PC-3 (cell line): ENCODE measurements around the gene PLRG1.

Experiments used
- EZH2 ChIP-seq: fragments of 300-600 bp; sonication (generic); IDR thresholded peaks from one replicate; pipeline ENCODE4 v1.6.1; 2017; ENCODE audit warnings: antibody characterized with exemption, mild to moderate bottlenecking, low read length; ENCODE audit not compliant: unreplicated experiment
- TF ChIP-seq, protein P1 (sequence below): fragments of 300-600 bp; sonication (generic); conservative IDR thresholded peaks from 2 replicates; pipeline ENCODE4 v1.5.1; 2017; ENCODE audit warnings: antibody characterized with exemption, low read depth, mild to moderate bottlenecking, low read length

DNA sequence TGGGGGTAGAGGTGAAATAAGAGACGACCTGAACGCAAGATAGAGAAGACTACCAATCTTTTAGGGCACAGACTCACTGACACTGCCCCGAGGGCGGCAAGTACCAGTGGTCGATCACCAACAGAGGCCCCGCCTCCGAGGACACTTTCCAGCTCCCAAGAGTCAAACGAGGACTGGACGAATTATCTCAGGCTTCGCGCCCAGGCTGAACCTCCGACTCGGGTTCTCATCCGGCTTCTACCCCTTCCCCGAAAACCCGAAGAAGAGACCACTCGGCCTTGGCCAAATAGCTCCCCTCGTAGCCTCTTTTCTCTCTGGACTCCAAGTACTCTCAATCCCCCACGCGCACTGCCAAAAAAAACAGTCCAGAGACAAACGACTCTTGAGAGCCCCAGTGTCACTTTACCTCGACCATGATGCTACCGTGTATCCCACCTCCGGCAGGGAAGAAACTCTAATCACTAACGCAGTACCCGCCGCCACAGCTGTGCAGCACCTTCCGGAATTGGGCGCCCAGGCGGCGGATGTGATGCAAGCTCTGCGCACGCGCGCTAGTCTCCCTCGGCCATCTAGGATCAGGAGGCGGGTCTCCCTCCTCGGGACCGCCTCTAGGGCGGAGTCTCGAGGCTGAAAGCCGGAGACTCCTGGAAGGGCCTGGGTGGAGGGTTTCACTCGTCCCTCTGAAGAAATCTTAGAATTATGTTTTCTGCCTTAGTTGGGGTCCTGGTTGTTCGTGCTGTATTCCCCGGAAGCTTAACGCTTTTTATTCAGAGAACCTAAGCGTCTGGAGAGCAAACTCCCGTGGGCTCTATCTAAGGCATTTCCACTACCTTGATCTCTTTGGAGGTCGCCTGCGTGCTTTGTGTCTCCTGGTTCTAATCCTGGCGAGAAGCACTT lies at the start of gene PLRG1:
- TF ChIP-seq, protein P1, sequence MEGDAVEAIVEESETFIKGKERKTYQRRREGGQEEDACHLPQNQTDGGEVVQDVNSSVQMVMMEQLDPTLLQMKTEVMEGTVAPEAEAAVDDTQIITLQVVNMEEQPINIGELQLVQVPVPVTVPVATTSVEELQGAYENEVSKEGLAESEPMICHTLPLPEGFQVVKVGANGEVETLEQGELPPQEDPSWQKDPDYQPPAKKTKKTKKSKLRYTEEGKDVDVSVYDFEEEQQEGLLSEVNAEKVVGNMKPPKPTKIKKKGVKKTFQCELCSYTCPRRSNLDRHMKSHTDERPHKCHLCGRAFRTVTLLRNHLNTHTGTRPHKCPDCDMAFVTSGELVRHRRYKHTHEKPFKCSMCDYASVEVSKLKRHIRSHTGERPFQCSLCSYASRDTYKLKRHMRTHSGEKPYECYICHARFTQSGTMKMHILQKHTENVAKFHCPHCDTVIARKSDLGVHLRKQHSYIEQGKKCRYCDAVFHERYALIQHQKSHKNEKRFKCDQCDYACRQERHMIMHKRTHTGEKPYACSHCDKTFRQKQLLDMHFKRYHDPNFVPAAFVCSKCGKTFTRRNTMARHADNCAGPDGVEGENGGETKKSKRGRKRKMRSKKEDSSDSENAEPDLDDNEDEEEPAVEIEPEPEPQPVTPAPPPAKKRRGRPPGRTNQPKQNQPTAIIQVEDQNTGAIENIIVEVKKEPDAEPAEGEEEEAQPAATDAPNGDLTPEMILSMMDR: no peak
- TF ChIP-seq EZH2: no peak
